Effector memory CD4-positive, alpha-beta T cell (primary cell): ENCODE measurements around the gene CES2.

ENCODE experiments used
- DNase-seq, 3 donors: peaks; one replicate each; pipeline ENCODE4 v3.0.0-alpha.2; 2020
- H3K27ac ChIP-seq: 2 replicates; pipeline ENCODE4 v1.7.0; 2013; ENCODE audit warnings: mild to moderate bottlenecking, low read length, moderate library complexity; ENCODE audit not compliant: insufficient read depth, poor library complexity, severe bottlenecking
- H3K27me3 ChIP-seq: replicated peaks from 2 replicates; pipeline ENCODE4 v1.7.0; 2013; ENCODE audit warnings: mild to moderate bottlenecking, low read length; ENCODE audit not compliant: insufficient read depth, control insufficient read depth, poor library complexity, severe bottlenecking
- H3K36me3 ChIP-seq: 2 replicates; pipeline ENCODE4 v1.7.0; 2013; ENCODE audit warnings: mild to moderate bottlenecking, low read length, moderate library complexity; ENCODE audit not compliant: control insufficient read depth, insufficient read depth
- H3K4me1 ChIP-seq: 2 replicates; pipeline ENCODE4 v1.7.0; 2013; ENCODE audit warnings: low read length, mild to moderate bottlenecking; ENCODE audit not compliant: control insufficient read depth, insufficient read depth, poor library complexity, severe bottlenecking
- H3K4me3 ChIP-seq: 2 replicates; pipeline ENCODE4 v1.7.0; 2013; ENCODE audit warnings: low read length, low read depth, mild to moderate bottlenecking; ENCODE audit not compliant: insufficient read depth, poor library complexity, severe bottlenecking
- H3K9me3 ChIP-seq: 2 replicates; pipeline ENCODE4 v1.7.0; 2013; ENCODE audit warnings: mild to moderate bottlenecking, low read length, moderate library complexity; ENCODE audit not compliant: control insufficient read depth

Gene CES2

DNA sequence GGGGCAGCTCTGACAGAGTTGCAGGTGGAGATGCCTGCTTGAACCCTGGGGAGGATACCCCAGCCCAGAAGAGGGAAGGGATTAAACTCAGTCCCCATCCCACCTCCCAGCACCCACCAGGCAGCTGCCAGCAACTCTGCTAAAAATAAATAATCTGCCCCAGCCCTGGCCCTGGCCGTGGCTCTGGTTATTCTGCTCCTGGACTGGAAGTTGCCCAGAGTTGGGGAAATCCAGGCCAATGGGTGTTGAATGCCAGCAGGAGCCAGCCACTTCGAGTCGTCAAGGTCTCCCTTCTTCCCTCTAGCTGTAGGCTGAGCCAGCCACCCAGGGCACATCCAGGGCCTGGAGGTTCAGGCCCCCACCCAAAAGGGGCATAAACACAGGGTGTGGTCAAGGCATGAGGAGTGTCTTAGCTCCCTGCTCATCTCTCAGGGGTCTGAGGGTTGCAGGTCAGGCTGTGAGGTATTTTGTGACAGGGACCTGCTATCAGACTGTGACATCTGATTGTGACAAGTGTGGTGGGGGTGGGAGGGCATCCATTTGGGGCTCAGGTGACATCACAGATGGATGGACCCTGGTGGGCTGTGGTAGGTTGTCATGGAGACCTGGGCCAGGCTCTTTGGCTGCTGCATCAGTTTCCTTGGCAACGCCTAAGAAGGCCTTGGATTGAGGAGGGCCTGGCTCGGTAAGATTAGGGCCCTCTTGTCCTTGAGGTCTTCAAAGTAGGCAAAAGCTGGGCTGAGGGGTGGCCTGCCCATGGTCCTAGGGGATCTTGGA is 9.0 kb upstream of the CES2 start:
- H3K36me3 ChIP-seq, result no peaks in the 10 kb centered on the region
- H3K27ac ChIP-seq, result no peak overlapping the region
- peaks cover 12% of the 10 kb centered on the region for H3K27me3 ChIP-seq
- H3K9me3 ChIP-seq, result no peaks in the 10 kb centered on the region
- DNase-seq, result no peak
- H3K4me1 ChIP-seq, result peaks cover 6% of the 10 kb centered on the region
- H3K4me3 ChIP-seq, result no peak overlapping the region

DNA sequence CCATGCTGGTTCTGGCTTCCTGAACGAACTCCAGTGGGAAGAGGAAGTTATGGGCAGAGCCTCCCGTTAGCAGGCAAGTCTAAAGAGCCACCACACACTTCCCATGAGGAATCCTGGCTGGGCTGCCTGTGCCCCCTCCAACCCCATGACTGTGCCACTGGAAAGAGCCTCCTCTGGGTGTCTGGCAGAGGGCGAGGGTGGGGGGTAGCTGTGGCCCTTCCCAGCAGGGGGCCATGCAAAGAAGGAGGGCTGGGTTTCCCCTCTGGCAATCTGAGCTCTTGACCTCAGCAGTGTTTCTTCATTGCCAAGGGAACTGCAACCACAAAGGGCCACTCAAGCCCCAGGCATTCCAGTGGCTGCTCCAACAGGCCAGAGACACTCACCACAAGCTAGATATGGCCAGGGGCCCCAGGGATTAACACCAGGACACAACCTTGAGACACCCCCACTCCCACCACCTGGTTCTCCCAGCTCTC is 8.3 kb upstream of the CES2 start:
- peaks cover under 1% of the 10 kb centered on the region for H3K36me3 ChIP-seq
- H3K9me3 ChIP-seq, result no peaks in the 10 kb centered on the region
- no peak for DNase-seq
- H3K27ac ChIP-seq, result no peak overlapping the region
- peaks cover 6% of the 10 kb centered on the region for H3K4me1 ChIP-seq
- peaks cover 12% of the 10 kb centered on the region for H3K27me3 ChIP-seq
- no peak overlapping the region for H3K4me3 ChIP-seq

DNA sequence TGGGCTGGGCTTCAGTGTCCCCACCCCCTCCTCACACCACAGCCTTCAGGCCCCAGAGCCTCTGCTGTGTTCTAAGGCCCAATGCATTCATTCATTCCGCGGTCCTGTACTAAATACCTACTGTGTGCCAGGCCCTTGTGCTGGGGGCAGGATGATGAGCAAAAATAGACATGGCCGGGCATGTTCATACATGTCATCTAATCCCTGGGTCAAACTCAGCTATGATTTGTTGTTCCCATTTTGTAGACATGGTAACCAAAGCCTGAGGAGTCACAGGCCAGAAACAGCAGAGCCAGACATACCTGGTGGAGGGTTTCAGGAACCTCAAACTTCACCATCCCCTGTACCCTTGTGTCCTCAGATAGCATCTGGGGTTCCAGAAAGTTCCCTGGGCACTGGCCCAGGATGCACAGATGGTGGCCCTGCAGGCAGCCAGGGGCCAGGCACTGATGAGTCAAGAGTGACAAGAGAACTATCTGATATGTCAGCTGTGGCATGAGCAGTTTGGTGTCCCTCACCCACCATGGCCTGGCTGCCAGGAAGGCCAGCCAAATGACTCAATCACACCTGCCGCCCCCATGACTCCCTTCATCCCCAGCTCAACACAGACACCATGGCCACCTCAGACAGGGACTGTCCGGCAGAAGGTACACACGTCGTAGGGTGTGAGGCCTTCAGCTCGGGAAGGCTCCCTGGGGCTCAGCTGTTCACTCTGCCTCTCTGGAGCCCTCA is 7.2 kb upstream of the CES2 start:
- Histone ChIP-seq H3K27me3 (peaks cover 12% of the 10 kb centered on the region), H3K27ac (no peak overlapping the region), H3K4me1 (peaks cover 7% of the 10 kb centered on the region), H3K36me3 (peaks cover 7% of the 10 kb centered on the region), H3K4me3 (no peak overlapping the region), H3K9me3 (no peaks in the 10 kb centered on the region)
- no peak for DNase-seq

DNA sequence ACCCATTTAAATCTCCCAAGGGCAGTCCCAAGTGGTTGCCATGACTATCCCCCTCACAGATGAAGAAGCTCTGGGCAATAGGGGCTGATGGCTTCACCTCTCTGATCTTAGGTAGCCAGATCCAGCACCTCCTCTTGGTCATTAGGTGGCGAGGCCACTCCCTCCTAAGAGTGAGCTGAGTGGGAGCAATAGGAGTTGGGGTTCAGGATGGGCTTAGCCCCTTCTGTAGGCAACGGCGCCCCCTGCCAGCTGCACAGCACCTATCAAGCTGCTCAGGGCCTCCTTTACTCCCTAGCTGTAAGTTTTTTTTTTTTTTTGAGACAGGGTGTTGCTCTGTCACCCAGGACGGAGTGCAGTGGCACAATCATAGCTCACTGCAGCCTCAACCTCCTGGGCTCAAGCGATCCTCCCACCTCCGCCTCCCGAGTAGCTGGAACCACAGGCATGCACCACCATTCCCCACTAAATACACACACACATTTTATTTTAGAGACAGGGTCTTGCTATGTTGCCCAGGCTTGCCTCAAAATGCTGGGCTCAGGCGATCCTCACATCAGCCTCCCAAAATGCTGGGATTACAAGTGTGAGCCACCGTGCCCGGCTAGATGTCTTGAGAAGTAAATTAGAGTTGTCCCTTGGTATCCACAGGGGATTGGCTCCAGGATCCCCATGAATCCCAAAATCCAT is 6.5 kb upstream of the CES2 start:
- H3K36me3 ChIP-seq, result peaks cover 7% of the 10 kb centered on the region
- DNase-seq, result no peak
- no peak overlapping the region for H3K4me3 ChIP-seq
- peaks cover 14% of the 10 kb centered on the region for H3K4me1 ChIP-seq
- H3K27me3 ChIP-seq, result peaks cover 12% of the 10 kb centered on the region
- no peaks in the 10 kb centered on the region for H3K9me3 ChIP-seq
- H3K27ac ChIP-seq, result no peak overlapping the region

DNA sequence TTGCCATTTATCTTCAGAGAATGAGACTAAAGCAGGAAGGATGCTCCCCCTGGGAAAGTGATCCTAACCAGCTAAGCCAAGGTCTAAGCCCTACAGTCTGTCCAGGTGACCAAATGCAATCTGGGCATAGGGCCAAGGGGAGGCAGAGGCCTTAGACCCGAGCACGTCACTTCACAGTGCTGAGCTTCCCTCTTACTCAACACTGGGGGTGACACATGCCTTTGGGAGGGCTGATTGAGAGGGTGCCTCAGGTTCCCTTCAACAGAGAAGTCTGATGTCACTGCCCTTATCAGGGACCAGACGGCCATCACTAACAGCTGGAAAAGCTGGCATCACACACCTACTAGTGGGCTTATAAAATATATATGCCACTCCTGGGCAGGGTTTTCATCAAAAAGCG is 5.1 kb upstream of the CES2 start:
- Histone ChIP-seq H3K4me1 (peaks cover 15% of the 10 kb centered on the region), H3K27me3 (peaks cover 6% of the 10 kb centered on the region), H3K27ac (no peak overlapping the region), H3K36me3 (peaks cover 7% of the 10 kb centered on the region), H3K9me3 (no peaks in the 10 kb centered on the region), H3K4me3 (no peak overlapping the region)
- DNase-seq, result no peak

DNA sequence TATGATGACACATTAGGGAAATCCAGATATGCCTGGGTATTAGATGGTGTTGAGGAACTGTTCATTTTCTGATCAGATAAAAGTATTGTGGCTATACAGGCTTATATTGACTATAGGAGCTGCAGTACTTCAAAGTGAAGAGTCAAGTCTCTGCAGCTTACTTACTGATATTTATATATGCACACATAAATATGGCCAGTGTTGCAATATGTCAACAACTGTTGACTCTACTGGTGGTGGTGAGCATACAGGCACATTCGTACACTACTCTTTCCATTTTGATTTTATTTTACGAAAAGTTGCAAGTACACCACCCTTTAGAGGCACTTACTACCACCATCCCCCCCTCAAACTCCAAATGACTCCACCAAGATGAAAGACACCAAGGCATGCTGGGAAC is 3.7 kb upstream of the CES2 start:
- Histone ChIP-seq H3K4me1 (peaks cover 21% of the 10 kb centered on the region), H3K36me3 (peaks cover 7% of the 10 kb centered on the region), H3K27ac (no peak overlapping the region), H3K9me3 (no peaks in the 10 kb centered on the region), H3K4me3 (no peak overlapping the region), H3K27me3 (no peaks in the 10 kb centered on the region)
- no peak for DNase-seq

DNA sequence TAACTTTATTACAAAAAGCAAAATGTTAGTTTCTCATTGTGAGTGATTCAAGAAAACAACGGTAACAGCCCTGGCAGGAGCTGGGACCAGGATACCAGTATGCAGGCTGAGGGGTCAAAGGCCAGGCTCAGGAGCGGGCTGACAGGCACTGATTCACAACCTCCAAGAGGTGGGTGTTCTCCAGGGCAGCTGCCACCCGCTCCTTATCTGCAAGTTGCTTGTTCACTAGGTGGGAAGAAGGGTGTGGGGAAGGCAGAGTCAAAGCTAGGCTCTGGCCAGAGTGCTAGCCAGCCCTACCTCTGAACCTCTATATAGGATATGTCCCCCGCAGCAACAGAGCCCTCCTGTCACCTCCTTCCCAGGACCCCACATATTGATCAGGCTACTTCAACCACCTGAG is 3.2 kb upstream of the CES2 start:
- H3K27ac ChIP-seq, result no peak overlapping the region
- peaks cover 7% of the 10 kb centered on the region for H3K36me3 ChIP-seq
- no peak overlapping the region for H3K4me3 ChIP-seq
- no peak for DNase-seq
- H3K4me1 ChIP-seq, result peaks cover 21% of the 10 kb centered on the region
- no peaks in the 10 kb centered on the region for H3K27me3 ChIP-seq
- H3K9me3 ChIP-seq, result no peaks in the 10 kb centered on the region

DNA sequence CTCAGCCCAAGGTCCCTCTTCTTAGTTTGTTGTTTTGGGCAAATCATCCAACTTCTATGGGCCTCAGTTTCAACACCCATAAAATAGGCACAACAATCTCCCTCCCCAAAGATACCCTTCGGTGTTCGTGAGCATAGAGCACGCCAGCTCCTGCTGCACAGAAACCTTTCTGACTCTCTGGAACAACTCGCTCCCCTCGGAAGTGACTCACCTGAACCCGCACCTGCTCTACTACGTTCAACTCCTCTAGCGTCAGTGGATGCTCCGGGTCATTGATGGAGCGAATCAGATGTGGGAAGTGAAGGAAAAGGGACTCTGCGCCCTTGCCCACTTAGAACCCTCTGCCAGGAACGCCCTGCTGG is 1.6 kb upstream of the CES2 start:
- peak overlapping the region; percentile 92 for H3K27ac ChIP-seq
- no peaks in the 10 kb centered on the region for H3K27me3 ChIP-seq
- H3K4me1 ChIP-seq, result peaks cover 21% of the 10 kb centered on the region
- H3K36me3 ChIP-seq, result peaks cover 7% of the 10 kb centered on the region
- H3K4me3 ChIP-seq, result peak overlapping the region; percentile 97
- no peaks in the 10 kb centered on the region for H3K9me3 ChIP-seq
- no peak for DNase-seq

DNA sequence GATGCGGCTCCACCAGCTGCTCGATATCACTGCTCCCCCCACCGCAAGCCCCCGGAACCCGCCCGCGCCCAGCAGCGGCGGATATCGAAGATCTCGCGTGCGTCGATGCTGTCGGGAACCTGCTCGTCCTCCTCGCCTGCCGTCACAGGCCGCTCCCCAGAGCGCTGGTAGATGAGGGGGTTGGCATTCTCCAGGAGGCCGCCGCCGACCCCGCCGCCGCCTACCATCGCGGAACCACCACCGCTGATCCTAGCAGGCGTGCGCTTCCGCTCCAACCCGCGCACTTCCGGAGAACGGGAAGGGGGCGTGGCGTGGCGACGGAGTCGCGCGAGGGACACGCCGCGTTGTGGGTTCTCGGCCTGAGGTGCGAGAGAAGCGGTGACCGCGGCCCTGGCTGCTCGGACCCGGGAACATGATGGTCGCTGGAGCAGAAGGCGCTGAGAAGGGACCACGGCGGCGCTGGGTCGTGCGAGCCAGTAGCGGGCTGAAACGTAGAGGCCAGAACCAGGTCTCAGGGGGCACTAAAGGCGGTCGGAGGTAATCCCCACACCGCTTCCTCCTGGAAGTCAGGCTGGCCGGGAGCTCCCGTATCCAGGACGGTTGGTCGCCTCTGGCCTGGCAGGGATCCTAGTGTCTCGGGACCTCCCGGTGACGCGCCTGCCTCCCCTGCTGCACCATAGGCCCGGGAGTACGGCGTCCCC is 1.0 kb upstream of the CES2 start, which contains the start of gene CIAO2B:
TSS of gene CIAO2B (minus strand) at position 265 of the 701 bp plus-strand sequence. CDS start at position 227, 38 bp downstream.
- Histone ChIP-seq H3K27ac (peak within 1 kb of the TSS; percentile 92), H3K27me3 (no peaks in the 10 kb centered on the region), H3K36me3 (peaks cover 13% of the 10 kb centered on the region), H3K4me1 (peaks cover 21% of the 10 kb centered on the region), H3K9me3 (no peaks in the 10 kb centered on the region), H3K4me3 (peak within 1 kb of the TSS; percentile 97)
- peak; percentile 80 to 81 (median 80) for DNase-seq
